ENCODE results near the gene KRTAP6-3. TPM values are rescaled to one million over a fixed set of nuclear protein-coding genes. Genes with fewer than 3 reads are reported as not detected.

KRTAP6-3 gene
- total and polyA plus RNA-seq, 2 of the 8 experiments (the other 6 are each of a cell fraction or from before 2014, with no cell fraction given) = not detected

- Histone ChIP-seq H4K8ac (ENCODE audit: extremely low read depth, insufficient read depth, low read length) (no peak overlapping the region), H3K27ac (ENCODE audit: low read depth, low read length) (no peak overlapping the region), H3K9ac (replicated peaks in 1 of 4; ENCODE audit: extremely low read depth in 1 of 4, low read depth in 3 of 4, low read length in 3 of 4) (no peak overlapping the region), H4K5ac (ENCODE audit: insufficient read length, low read depth, low read length) (no peak overlapping the region), H2BK15ac (ENCODE audit: low read length) (no peak overlapping the region), H3K18ac (ENCODE audit: extremely low read depth, low read length) (no peak overlapping the region), H3K23me2 (ENCODE audit: low read depth, low read length) (no peaks in the 10 kb centered on the region), H3K79me1 (ENCODE audit: low read depth, low read length) (no peaks in the 10 kb centered on the region), H3K79me2 (ENCODE audit: control insufficient read depth in 1 of 2, insufficient read depth in 2 of 2, low read length in 2 of 2) (no peaks in the 10 kb centered on the region), H3K9me3 (ENCODE audit: insufficient read depth in 2 of 2, low read depth in 1 of 2, low read length in 1 of 2) (peaks cover 0 to 3% of the 10 kb centered on the region in 2 experiments; a peak in 1 of 4 replicates), H2BK5ac (ENCODE audit: low read depth, low read length) (no peak overlapping the region), H3K56ac (replicated peaks; ENCODE audit: insufficient read length, low read depth, low read length) (no peak overlapping the region), H4K20me1 (replicated peaks in 1 of 2; ENCODE audit: control insufficient read depth in 1 of 2, insufficient read depth in 2 of 2, low read length in 2 of 2) (no peaks in the 10 kb centered on the region), H3K14ac (ENCODE audit: insufficient read length) (no peak overlapping the region), H3K36me3 (ENCODE audit: control insufficient read depth in 2 of 4, insufficient read depth in 4 of 4, low read length in 3 of 4) (no peaks in the 10 kb centered on the region), H3K4ac (replicated peaks; ENCODE audit: insufficient read length, low read depth, low read length) (no peak overlapping the region), H3K4me1 (replicated peaks in 1 of 4; ENCODE audit: control insufficient read depth in 3 of 4, insufficient read depth in 4 of 4, low read length in 3 of 4) (no peaks in the 10 kb centered on the region), H2BK120ac (replicated peaks; ENCODE audit: low read depth, low read length) (no peak overlapping the region), H2AFZ (ENCODE audit: low read length) (no peak overlapping the region), H3K27me3 (replicated peaks in 1 of 4; ENCODE audit: control insufficient read depth in 3 of 4, extremely low read depth in 1 of 4, insufficient read depth in 3 of 4, low read length in 3 of 4) (no peaks in the 10 kb centered on the region), H3K23ac (ENCODE audit: insufficient read length) (no peak overlapping the region), H2BK20ac (ENCODE audit: low read length) (no peak overlapping the region), H2BK12ac (ENCODE audit: low read depth, low read length) (no peak overlapping the region), H4K91ac (replicated peaks; ENCODE audit: insufficient read length, low read length) (no peak overlapping the region), H3K4me2 (ENCODE audit: insufficient read depth in 1 of 2, low read depth in 2 of 2, low read length in 2 of 2) (no peak overlapping the region), H3K4me3 (ENCODE audit: extremely low read depth in 1 of 4, insufficient read depth in 2 of 4, low read depth in 3 of 4, low read length in 4 of 4) (no peak overlapping the region), H2AK5ac (ENCODE audit: low read depth, low read length) (no peak overlapping the region)
- DNase-seq (ENCODE audit: low read depth in 1 of 2, low spot score in 2 of 2) (no peak), FAIRE-seq (no peak)
- POLR2A ChIA-PET (ENCODE audit: partially characterized antibody) = no interaction called here
- peak; percentile 51; the same call in 1 of the 2 replicates for TF ChIP-seq CEBPB (IDR thresholded peaks at IDR 0.05; ENCODE audit: low read depth, low read length)
- no peak for TF ChIP-seq BCL11A (IDR thresholded peaks at IDR 0.05; ENCODE audit: low read depth in 2 of 2, low read length in 2 of 2)
- CTCF ChIA-PET (ENCODE audit: partially characterized antibody) = no interaction called here
- WGBS, 2 experiments (ENCODE audit: extremely low coverage in 1 of 2, insufficient coverage in 1 of 2, insufficient read length in 1 of 2, insufficient replicate concordance in 2 of 2, low coverage in 1 of 2, low lambda C conversion rate in 2 of 2, missing lambda C conversion rate in 1 of 2) = 95% methylated on average over 3 of the region's 3 CpGs; no CpG with 5 or more reads in 1 of the 2 experiments
Measured at GRCh38 chr21:30638686-30639085, 46.4 kb downstream of the KRTAP6-3 start.

Data from H1 (cell line).